Neuronal stem cell (in vitro differentiated cells): ENCODE data around the gene AGO3.

Source experiments
- DNase-seq: peaks from one replicate; pipeline ENCODE4 v3.0.0-alpha.2; 2013; ENCODE audit warnings: low spot score
- H2AFZ ChIP-seq: one replicate; pipeline ENCODE4 v1.6.1; 2013; ENCODE audit warnings: mild to moderate bottlenecking, low read length, inconsistent platforms
- H2AK5ac ChIP-seq: 2 replicates; pipeline ENCODE4 v1.6.1; 2013; ENCODE audit warnings: low read depth, mild to moderate bottlenecking, inconsistent platforms, low read length, moderate library complexity, mixed read lengths
- H2BK120ac ChIP-seq: 2 replicates; pipeline ENCODE4 v1.6.1; 2013; ENCODE audit warnings: low read depth, mild to moderate bottlenecking, inconsistent platforms, low read length, moderate library complexity, mixed read lengths
- H2BK12ac ChIP-seq: one replicate; pipeline ENCODE4 v1.6.1; 2013; ENCODE audit warnings: low read length, inconsistent platforms
- H2BK15ac ChIP-seq: 2 replicates; pipeline ENCODE4 v1.6.1; 2013; ENCODE audit warnings: mild to moderate bottlenecking, low read length, inconsistent platforms, mixed read lengths
- H2BK5ac ChIP-seq: one replicate; pipeline ENCODE4 v1.6.1; 2013; ENCODE audit warnings: inconsistent platforms, mild to moderate bottlenecking, low read length, moderate library complexity
- H3K14ac ChIP-seq: one replicate; pipeline ENCODE4 v1.6.1; 2013; ENCODE audit warnings: low read length, inconsistent platforms
- H3K18ac ChIP-seq: 2 replicates; pipeline ENCODE4 v1.6.1; 2013; ENCODE audit warnings: low read length, inconsistent platforms
- H3K23ac ChIP-seq: 2 replicates; pipeline ENCODE4 v1.6.1; 2013; ENCODE audit warnings: low read depth, mild to moderate bottlenecking, mixed read lengths, low read length, inconsistent platforms; ENCODE audit not compliant: poor library complexity
- H3K27ac ChIP-seq: replicated peaks from 3 replicates; pipeline ENCODE4 v1.5.1; 2013; ENCODE audit warnings: low read length, inconsistent platforms
- H3K27me3 ChIP-seq, 3 experiments: 2 replicates each; pipeline ENCODE4 v1.6.1; 2013; ENCODE audit warnings: low read length in 3 of 3, mild to moderate bottlenecking in 2 of 3, inconsistent platforms in 1 of 3, low read depth in 1 of 3, mixed read lengths in 1 of 3, moderate library complexity in 1 of 3; ENCODE audit not compliant: control insufficient read depth in 3 of 3, insufficient read depth in 3 of 3
- H3K36me3 ChIP-seq, 2 donors: replicated peaks in 1 of 2; 2 replicates each; pipeline ENCODE4 v1.6.1; 2013; ENCODE audit warnings: low read length in 2 of 2; ENCODE audit not compliant: control insufficient read depth in 2 of 2, insufficient read depth in 2 of 2
- H3K4ac ChIP-seq: 2 replicates; pipeline ENCODE4 v1.6.1; 2013; ENCODE audit warnings: inconsistent platforms, mild to moderate bottlenecking, low read length, moderate library complexity
- H3K4me1 ChIP-seq, 2 donors: 1 replicate in 1 of 2; 2 replicates in 1 of 2; pipeline ENCODE4 v1.6.1; 2013; ENCODE audit warnings: low read length in 2 of 2, low read depth in 1 of 2; ENCODE audit not compliant: control insufficient read depth in 2 of 2, insufficient read depth in 1 of 2
- H3K4me2 ChIP-seq: one replicate; pipeline ENCODE4 v1.6.1; 2013; ENCODE audit warnings: mild to moderate bottlenecking, low read length, inconsistent platforms; ENCODE audit not compliant: insufficient read depth, poor library complexity, severe bottlenecking
- H3K4me3 ChIP-seq, 2 donors: 2 replicates each; pipeline ENCODE4 v1.5.1; 2013; ENCODE audit warnings: low read length in 2 of 2, mild to moderate bottlenecking in 2 of 2, inconsistent platforms in 1 of 2, moderate library complexity in 1 of 2
- H3K79me1 ChIP-seq: one replicate; pipeline ENCODE4 v1.6.1; 2013; ENCODE audit warnings: low read depth, mild to moderate bottlenecking, inconsistent platforms, low read length, moderate library complexity
- H3K9ac ChIP-seq: one replicate; pipeline ENCODE4 v1.6.1; 2013; ENCODE audit warnings: mild to moderate bottlenecking, low read depth, low read length, inconsistent platforms; ENCODE audit not compliant: poor library complexity
- H3K9me3 ChIP-seq, 2 donors: replicated peaks in 1 of 2; 2 replicates each; pipeline versions ENCODE3 to v1.6.1; 2013; ENCODE audit warnings: low read length in 2 of 2, mild to moderate bottlenecking in 2 of 2, inconsistent platforms in 1 of 2, low read depth in 1 of 2, mixed read lengths in 1 of 2, moderate library complexity in 1 of 2; ENCODE audit not compliant: control insufficient read depth in 2 of 2, insufficient read depth in 1 of 2
- H4K8ac ChIP-seq: one replicate; pipeline ENCODE4 v1.6.1; 2013; ENCODE audit warnings: low read depth, mild to moderate bottlenecking, inconsistent platforms, low read length, moderate library complexity
- H4K91ac ChIP-seq: one replicate; pipeline ENCODE4 v1.6.1; 2013; ENCODE audit warnings: low read length, low read depth, mild to moderate bottlenecking, inconsistent platforms; ENCODE audit not compliant: poor library complexity
- WGBS, 2 donors: extraction: QIAGEN DNeasy Blood & Tissue Kit; methylation state at CpG; one replicate each; pipeline ENCODE4 v1.1.7; 2013; ENCODE audit warnings: missing lambda C conversion rate in 2 of 2, mixed read lengths in 1 of 2; ENCODE audit not compliant: insufficient read length in 2 of 2, insufficient replicate concordance in 1 of 2; ENCODE audit errors: extremely low coverage in 2 of 2; 5-methylcytosine and 5-hydroxymethylcytosine counted together

The AGO3 gene

GRCh38 chr1:36035154-36035553 is 104.2 kb downstream of the AGO3 start:
- no peak for DNase-seq
- Histone ChIP-seq H3K36me3 (peaks cover 0 to 92% of the 10 kb centered on the region in 2 donors), H4K91ac (no peak overlapping the region), H3K18ac (no peak overlapping the region), H2BK5ac (no peak overlapping the region), H3K23ac (no peak overlapping the region), H2AFZ (no peak overlapping the region), H3K79me1 (no peaks in the 10 kb centered on the region), H3K4me3 (no peak overlapping the region), H2AK5ac (no peak overlapping the region), H2BK12ac (no peak overlapping the region), H2BK15ac (no peak overlapping the region), H3K4me2 (no peak overlapping the region), H3K9me3 (no peaks in the 10 kb centered on the region), H3K4ac (no peak overlapping the region), H3K27ac (no peak overlapping the region), H3K27me3 (no peaks in the 10 kb centered on the region), H4K8ac (no peak overlapping the region), H3K4me1 (no peaks in the 10 kb centered on the region), H3K9ac (no peak overlapping the region), H3K14ac (no peak overlapping the region), H2BK120ac (no peak overlapping the region)
- WGBS, 2 donors: no CpG with 5 or more reads among the region's 3 CpGs

GRCh38 chr1:36040238-36040637 is 109.3 kb downstream of the AGO3 start:
- no peak overlapping the region for H2BK120ac ChIP-seq
- no peak for DNase-seq
- no peak overlapping the region for H4K91ac ChIP-seq
- H3K36me3 ChIP-seq: peaks cover 1 to 92% of the 10 kb centered on the region in 2 donors
- H3K14ac ChIP-seq: no peak overlapping the region
- H2AFZ ChIP-seq: no peak overlapping the region
- no peaks in the 10 kb centered on the region for H3K79me1 ChIP-seq
- no peak overlapping the region for H2AK5ac ChIP-seq
- H3K23ac ChIP-seq: no peak overlapping the region
- H4K8ac ChIP-seq: no peak overlapping the region
- H3K9me3 ChIP-seq: no peaks in the 10 kb centered on the region
- H3K4me3 ChIP-seq: no peak overlapping the region
- H2BK15ac ChIP-seq: no peak overlapping the region
- no peak overlapping the region for H3K4ac ChIP-seq
- no peak overlapping the region for H2BK5ac ChIP-seq
- H2BK12ac ChIP-seq: no peak overlapping the region
- H3K4me1 ChIP-seq: no peaks in the 10 kb centered on the region
- no peaks in the 10 kb centered on the region for H3K27me3 ChIP-seq
- WGBS, 2 donors: no CpG with 5 or more reads among the region's 2 CpGs
- no peak overlapping the region for H3K27ac ChIP-seq
- H3K18ac ChIP-seq: no peak overlapping the region
- no peak overlapping the region for H3K9ac ChIP-seq
- no peak overlapping the region for H3K4me2 ChIP-seq

- no peak overlapping the region for H2BK12ac ChIP-seq
- no peak overlapping the region for H2AFZ ChIP-seq
- H4K8ac ChIP-seq: no peak overlapping the region
- H4K91ac ChIP-seq: no peak overlapping the region
- H2BK120ac ChIP-seq: no peak overlapping the region
- no peak overlapping the region for H2AK5ac ChIP-seq
- no peak overlapping the region for H2BK15ac ChIP-seq
- H3K4me2 ChIP-seq: no peak overlapping the region
- DNase-seq: no peak
- no peak overlapping the region for H3K4ac ChIP-seq
- no peaks in the 10 kb centered on the region for H3K4me1 ChIP-seq
- peaks cover 6 to 79% of the 10 kb centered on the region in 2 donors for H3K36me3 ChIP-seq
- H3K79me1 ChIP-seq: no peaks in the 10 kb centered on the region
- no peak overlapping the region for H2BK5ac ChIP-seq
- no peak overlapping the region for H3K4me3 ChIP-seq
- no peak overlapping the region for H3K18ac ChIP-seq
- no peak overlapping the region for H3K27ac ChIP-seq
- H3K9ac ChIP-seq: no peak overlapping the region
- no peaks in the 10 kb centered on the region for H3K27me3 ChIP-seq
- no peak overlapping the region for H3K14ac ChIP-seq
- H3K23ac ChIP-seq: no peak overlapping the region
- peaks cover 0 to 3% of the 10 kb centered on the region in 2 donors for H3K9me3 ChIP-seq
Observed at GRCh38 chr1:36051821-36052220, 120.9 kb downstream of the AGO3 start.

GRCh38 chr1:36053978-36054377 is 123.1 kb downstream of the AGO3 start:
- no peak overlapping the region for H2BK12ac ChIP-seq
- no peak overlapping the region for H2BK5ac ChIP-seq
- H3K36me3 ChIP-seq: peaks cover 3 to 77% of the 10 kb centered on the region in 2 donors
- H2AFZ ChIP-seq: no peak overlapping the region
- no peak overlapping the region for H4K8ac ChIP-seq
- H3K79me1 ChIP-seq: no peaks in the 10 kb centered on the region
- H3K27ac ChIP-seq: no peak overlapping the region
- no peak overlapping the region for H3K18ac ChIP-seq
- H3K9me3 ChIP-seq: no peaks in the 10 kb centered on the region
- H3K4ac ChIP-seq: no peak overlapping the region
- no peak overlapping the region for H3K4me2 ChIP-seq
- H2AK5ac ChIP-seq: no peak overlapping the region
- no peaks in the 10 kb centered on the region for H3K4me1 ChIP-seq
- H4K91ac ChIP-seq: no peak overlapping the region
- no peak overlapping the region for H2BK120ac ChIP-seq
- no peaks in the 10 kb centered on the region for H3K27me3 ChIP-seq
- H3K4me3 ChIP-seq: no peak overlapping the region
- H3K9ac ChIP-seq: no peak overlapping the region
- DNase-seq: no peak
- H3K23ac ChIP-seq: no peak overlapping the region
- H3K14ac ChIP-seq: no peak overlapping the region
- no peak overlapping the region for H2BK15ac ChIP-seq
